GM19452 (cell line): ENCODE results near the gene RAPGEF4.

Experiments
- ATAC-seq: cut with Tn5 transposase; IDR thresholded peaks from one replicate; pipeline ENCODE4 v1.9.1; 2021; ENCODE audit not compliant: unreplicated experiment

Gene RAPGEF4

GRCh38 chr2:172894689-172895387, 159.2 kb downstream of the RAPGEF4 start:
- ATAC-seq, result no peak

- no peak for ATAC-seq
Measured at GRCh38 chr2:172896661-172897081, 161.0 kb downstream of the RAPGEF4 start.

- no peak for ATAC-seq
Measured at GRCh38 chr2:172900871-172901270, 165.2 kb downstream of the RAPGEF4 start.

GRCh38 chr2:172901913-172902312, 166.3 kb downstream of the RAPGEF4 start:
- ATAC-seq, result no peak

- ATAC-seq, result no peak
Measured at GRCh38 chr2:172904236-172904635, 168.6 kb downstream of the RAPGEF4 start.

GRCh38 chr2:172905937-172906811, 170.5 kb downstream of the RAPGEF4 start:
- no peak for ATAC-seq

GRCh38 chr2:172908275-172908674, 172.6 kb downstream of the RAPGEF4 start:
- ATAC-seq, result no peak

GRCh38 chr2:172909454-172909853, 173.8 kb downstream of the RAPGEF4 start:
- no peak for ATAC-seq

GRCh38 chr2:172912266-172912665, 176.6 kb downstream of the RAPGEF4 start:
- no peak for ATAC-seq

GRCh38 chr2:172914341-172915008, 178.8 kb downstream of the RAPGEF4 start:
- no peak for ATAC-seq

- ATAC-seq, result no peak
Measured at GRCh38 chr2:172917716-172918115, 182.1 kb downstream of the RAPGEF4 start.

GRCh38 chr2:172919732-172920131, 184.1 kb downstream of the RAPGEF4 start:
- peak; percentile 84 for ATAC-seq

- ATAC-seq, result no peak
Measured at GRCh38 chr2:172921532-172922236, 186.0 kb downstream of the RAPGEF4 start.

GRCh38 chr2:172922306-172922705, 186.7 kb downstream of the RAPGEF4 start:
- ATAC-seq, result no peak

GRCh38 chr2:172922815-172923214, 187.2 kb downstream of the RAPGEF4 start:
- ATAC-seq, result no peak

- no peak for ATAC-seq
Measured at GRCh38 chr2:172924097-172924660, 188.5 kb downstream of the RAPGEF4 start.

GRCh38 chr2:172925600-172925999, 190.0 kb downstream of the RAPGEF4 start:
- ATAC-seq, result no peak

GRCh38 chr2:172926785-172927640, 191.4 kb downstream of the RAPGEF4 start:
- ATAC-seq, result no peak

- ATAC-seq, result no peak
Measured at GRCh38 chr2:172927641-172928357, 192.2 kb downstream of the RAPGEF4 start.
